IPS-18c (cell line): ENCODE data around the gene PDXP.
"Not testable (repeated sequence)": the region's sequence is repeated elsewhere in the genome, so short reads cannot be mapped to it uniquely, and the experiment has no call there.

Experiments
- H3K4me3 ChIP-seq: 2 replicates; pipeline ENCODE4 v1.7.0; 2013; ENCODE audit warnings: low read depth, mild to moderate bottlenecking, low read length, moderate library complexity; ENCODE audit not compliant: insufficient read depth
- H3K9me3 ChIP-seq: one replicate; pipeline ENCODE4 v1.6.1; 2013; ENCODE audit warnings: mild to moderate bottlenecking, low read length, moderate library complexity; ENCODE audit not compliant: control insufficient read depth, insufficient read depth

The PDXP gene

DNA sequence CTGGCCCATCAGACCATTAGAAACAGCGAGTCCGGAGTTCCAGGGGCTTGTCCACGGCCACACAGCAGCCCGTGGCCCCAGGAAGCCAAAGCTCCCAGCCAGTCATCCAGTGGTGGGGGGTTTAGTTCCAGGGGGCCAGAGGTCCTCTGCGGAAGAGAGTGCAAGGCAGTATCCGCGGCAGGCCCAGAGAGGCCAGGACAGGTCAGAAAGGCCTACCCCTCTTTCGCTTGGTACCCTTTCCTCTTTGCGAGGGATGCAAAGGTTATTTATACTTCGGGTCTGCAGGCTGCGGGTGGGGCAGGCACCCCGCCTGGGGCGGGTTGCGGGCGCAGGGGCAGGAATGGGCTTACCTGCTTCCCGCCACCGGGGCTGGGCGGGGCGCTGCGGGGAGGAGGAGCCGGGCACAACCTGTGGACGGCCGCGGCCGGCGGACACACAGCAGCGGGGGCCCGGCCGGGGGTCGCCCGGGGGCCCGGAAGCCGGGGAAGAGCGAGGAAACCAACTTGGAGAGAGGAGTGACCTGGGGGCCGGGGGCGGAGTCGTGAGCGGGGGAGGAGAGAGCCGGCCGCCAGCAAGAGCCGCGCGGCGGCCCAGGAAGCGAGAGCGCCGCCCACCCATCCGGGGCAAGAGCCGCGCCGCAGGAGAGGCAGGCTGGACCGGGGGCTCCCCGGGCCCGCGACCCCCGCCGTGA, 19.3 kb upstream of the PDXP start, which contains the start of gene SH3BP1:
TSS of gene SH3BP1 (plus strand) at position 600 of the 691 bp plus-strand sequence. CDS start 119 bp downstream, outside the sequence.
- peak within 1 kb of the TSS; percentile 55 for H3K4me3 ChIP-seq
- no peaks in the 10 kb centered on the region for H3K9me3 ChIP-seq

DNA sequence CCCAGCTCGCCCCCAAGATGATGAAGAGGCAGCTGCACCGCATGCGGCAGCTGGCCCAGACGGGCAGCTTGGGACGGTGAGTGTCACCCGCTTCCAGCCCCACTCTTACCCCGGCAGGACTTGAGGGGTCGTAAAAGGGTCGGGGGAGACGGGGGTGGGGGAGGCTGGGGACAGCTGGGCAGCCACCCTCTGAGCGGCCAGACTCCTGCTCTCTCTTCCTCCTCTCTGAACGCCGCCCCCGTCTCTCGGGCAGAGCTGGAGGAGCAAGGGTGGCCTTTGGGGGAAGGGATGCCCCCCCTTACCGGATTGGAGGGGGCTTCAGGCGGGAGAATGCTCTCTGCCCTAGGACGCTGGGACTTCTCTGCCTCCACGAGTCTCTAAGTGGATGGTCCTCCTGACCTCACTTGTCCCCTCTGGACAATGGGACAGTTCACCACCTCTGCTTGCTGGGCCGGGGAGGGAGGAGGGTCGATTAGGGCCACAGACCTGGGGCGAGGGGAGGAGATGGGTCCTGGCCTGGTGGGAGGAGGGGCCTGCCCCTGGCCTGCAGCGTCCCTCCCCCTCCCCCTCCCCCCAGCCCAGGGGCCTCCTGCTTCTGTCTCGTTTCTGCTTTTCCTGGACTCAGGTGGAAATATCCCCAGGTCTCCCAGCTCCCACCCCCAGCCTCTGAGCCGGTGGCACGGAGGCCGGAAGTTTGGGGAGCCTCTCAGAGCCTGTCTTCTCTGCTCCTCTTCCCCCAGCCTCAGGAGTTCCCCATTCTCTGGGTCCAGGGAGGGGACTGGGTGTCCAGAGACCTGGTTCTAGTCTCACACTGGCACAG, 18.5 kb upstream of the PDXP start:
- no peaks in the 10 kb centered on the region for H3K9me3 ChIP-seq
- peak overlapping the region; percentile 55 for H3K4me3 ChIP-seq

DNA sequence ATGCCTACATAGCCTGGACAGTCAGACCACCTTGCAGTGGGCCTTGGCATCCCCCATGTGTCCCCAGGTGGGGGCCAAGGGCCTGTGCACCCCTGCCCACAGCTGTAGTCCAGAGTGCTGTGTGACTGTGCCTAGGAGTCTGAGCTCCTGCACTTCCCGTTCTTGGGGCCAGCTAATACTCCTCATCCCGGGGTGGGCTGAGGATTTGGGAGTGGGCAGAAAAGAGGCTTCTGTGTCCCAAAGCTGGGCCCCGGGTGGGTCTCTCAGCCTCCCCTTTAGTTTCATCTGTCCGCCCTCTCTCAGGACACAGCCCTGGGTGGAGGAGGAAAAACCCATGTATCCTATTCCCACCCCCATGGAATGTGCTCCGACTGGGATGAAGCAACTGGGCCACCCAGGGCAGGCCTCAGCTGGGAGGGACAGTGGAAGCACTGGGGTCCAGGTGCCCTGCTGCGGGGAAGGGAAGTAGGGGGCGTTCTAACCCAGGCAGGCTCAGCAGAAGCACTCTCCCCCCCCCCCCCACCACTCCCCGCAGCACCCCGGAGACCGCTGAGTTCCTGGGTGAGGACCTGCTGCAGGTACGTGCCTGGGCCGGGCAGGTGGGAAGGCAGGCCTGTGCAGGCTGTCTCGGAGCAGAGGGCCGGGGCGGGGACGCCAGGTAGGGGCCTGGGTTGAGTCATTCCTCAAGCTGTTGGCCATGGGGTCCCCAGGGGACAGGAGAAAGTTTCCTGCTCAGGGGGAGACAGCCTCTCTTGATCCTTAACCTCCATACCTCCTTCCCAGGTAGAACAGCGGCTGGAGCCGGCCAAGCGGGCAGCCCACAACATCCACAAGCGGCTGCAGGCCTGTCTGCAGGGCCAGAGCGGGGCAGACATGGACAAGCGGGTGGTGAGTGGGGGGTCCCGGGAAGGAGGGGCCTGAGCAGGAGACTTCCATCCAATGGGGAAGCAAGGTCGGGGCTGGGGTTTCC, 17.6 kb upstream of the PDXP start:
- Histone ChIP-seq H3K9me3 (no peaks in the 10 kb centered on the region), H3K4me3 (peak overlapping the region; percentile 55)

DNA sequence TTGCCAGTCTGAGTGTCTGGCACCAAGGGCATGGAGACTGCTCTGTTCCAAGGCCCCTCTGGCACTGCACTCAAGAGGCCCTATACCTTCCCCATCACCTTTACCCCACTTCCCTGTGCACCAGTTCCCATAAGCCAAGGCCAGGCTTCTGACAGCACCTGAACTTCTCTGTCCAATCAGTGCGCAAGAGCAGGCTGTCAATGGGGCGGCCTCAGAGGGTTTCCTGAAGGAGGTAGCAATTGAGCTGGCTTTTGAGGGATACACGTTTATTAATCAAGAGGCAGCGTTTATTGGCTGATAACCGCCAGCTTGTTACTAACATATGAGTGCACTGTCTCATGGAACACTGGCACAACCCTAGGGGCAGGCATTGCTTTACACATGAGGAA, 17.0 kb upstream of the PDXP start:
- no peak overlapping the region for H3K4me3 ChIP-seq

DNA sequence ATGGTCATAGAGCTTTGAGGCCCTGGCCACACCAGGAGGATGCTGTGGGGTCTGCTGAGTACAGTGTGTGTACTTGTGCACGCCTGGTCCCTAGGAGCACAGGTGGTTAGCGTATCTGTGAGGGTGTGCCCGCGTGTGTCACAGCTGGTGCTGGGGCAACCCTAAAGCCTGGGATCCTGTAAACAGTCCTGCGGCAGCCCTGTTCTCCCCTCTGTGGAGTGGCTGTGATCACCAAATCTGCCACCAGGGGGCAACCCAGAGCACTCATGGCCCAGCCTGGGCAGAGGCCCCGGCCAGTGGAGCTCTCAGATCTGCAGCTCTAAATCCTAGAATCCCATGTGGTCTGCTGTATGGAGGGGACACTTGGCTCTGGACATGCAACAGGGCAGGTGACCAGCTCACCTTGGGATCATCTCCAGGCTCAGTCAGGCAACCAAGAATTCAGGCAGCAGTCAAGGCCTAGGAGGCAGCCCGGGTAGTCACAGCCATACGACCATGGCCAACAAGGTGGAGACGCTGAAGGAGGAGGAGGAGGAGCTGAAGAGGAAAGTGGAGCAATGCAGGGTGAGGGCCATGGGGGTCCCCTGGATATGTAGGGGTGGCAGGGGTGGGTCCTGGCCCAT, 15.2 kb upstream of the PDXP start:
- Histone ChIP-seq H3K9me3 (no peaks in the 10 kb centered on the region), H3K4me3 (no peak overlapping the region)

More for the DNA sequence above, 17.0 kb upstream of the PDXP start:
- H3K9me3 ChIP-seq: no peaks in the 10 kb centered on the region

DNA sequence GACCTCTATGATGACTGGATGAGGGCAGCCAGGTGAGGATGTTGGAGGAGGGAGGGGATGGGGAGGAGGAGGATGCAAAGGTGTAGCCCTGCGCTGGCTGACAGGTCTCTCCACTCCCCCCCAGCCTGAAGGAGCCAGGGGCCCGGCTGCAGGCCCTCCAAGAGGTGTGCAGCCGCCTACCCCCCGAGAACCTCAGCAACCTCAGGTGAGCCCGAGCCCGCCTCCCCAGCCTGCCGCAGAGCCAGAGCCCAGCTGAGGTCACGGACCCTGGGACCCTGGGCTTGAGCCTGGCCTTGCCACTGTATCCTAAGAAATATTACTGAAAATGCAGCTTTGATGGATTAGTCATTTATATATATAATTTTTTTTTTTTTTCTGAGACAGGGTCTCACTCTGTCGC, 11.2 kb upstream of the PDXP start:
- Histone ChIP-seq H3K9me3 (no peaks in the 10 kb centered on the region), H3K4me3 (no peak overlapping the region)

DNA sequence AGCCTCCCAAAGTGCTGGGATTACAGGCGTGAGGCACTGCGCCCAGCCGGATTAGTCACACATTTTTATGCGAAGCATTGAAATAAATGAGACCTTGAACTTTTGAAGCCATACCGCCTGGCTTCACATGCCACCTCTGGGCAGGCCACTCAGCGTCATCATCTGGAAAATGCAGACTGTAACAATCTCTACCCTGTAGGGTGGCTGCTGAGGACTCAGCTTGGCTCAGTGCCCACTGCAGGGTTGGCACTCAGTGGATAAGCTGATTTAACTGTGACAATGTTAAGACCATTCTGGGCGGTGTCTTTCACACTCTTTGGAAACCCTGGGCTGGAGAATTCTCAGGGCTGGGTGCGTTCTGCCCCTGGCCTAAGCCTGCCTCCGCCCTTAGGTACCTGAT, 10.6 kb upstream of the PDXP start:
- H3K4me3 ChIP-seq: no peak overlapping the region

DNA sequence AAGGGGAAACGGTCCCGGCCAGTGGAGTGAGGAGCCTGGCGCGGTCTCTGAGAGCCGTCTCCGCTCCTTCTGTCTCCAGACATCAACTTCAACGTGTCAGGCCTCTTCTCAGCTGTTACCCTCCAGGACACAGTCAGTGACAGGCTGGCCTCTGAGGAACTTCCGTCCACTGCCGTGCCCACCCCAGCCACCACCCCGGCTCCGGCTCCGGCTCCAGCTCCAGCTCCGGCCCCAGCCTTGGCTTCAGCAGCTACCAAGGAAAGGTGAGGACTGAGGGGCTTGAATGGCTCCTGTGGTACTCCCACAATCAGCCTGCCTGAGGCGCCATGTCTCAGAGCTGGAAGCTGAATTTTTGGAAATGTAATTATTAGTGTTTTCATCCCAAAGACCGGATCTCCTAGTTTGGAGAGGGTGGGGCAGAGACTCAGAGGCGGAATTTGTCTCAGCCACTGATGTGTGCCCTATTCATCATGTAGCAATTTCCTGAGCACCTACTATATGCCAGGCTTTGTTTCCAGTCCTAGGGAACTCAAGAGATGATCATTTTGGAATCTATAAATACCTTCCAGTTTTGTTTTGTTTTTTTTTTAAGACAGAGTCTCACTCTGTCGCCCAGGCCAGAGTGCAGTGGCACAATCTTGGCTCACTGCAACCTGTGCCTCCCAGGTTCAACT, 7.9 kb upstream of the PDXP start:
- Histone ChIP-seq H3K9me3 (no peaks in the 10 kb centered on the region), H3K4me3 (no peak overlapping the region)

More for the DNA sequence above, 10.6 kb upstream of the PDXP start:
- H3K9me3 ChIP-seq: no peaks in the 10 kb centered on the region

DNA sequence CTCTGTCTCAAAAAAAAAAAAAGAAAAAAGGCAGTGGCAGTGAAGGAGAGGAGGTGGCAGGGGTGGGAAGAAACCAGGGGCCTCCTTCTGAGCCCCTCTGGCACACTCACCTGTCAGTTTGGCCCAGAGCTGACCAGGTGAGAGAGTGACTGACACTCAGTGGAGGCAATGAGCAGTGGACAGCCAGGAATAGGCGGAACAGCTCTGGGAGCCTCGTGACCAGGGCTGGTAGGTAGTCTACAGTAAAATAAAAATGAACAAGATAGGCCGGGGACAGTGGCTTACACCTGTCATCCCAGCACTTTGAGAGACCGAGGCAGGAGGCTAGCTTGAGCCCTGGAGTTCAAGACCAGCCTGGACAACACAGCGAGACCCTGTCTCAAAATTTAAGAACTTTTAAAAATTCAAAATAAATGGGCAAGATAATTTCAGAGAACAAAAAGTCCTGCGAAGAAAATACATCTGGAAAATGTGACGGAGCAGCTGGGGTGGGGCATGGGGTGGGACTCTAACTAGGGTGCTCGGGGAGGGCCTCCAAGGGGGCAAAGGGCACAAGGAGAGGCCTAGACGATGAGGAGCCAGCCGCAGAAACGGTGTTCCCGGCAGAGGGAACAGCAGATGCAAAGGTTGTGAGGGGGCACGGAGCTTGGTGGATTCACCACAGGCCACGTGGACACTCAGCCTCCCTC, 3.8 kb upstream of the PDXP start:
- H3K4me3 ChIP-seq: no peak overlapping the region
- H3K9me3 ChIP-seq: no peaks in the 10 kb centered on the region

DNA sequence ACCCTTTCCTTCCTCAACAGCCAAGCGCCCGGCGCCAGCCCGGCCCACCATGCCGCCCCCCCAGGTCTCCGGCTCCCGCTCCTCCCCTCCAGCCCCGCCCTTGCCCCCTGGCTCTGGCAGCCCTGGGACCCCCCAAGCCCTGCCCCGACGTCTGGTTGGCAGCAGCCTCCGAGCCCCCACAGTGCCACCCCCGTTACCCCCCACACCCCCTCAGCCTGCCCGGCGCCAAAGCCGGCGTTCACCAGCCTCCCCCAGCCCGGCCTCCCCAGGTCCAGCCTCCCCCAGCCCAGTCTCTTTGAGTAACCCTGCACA, 3.3 kb upstream of the PDXP start:
- H3K4me3 ChIP-seq: no peak overlapping the region
- no peaks in the 10 kb centered on the region for H3K9me3 ChIP-seq

DNA sequence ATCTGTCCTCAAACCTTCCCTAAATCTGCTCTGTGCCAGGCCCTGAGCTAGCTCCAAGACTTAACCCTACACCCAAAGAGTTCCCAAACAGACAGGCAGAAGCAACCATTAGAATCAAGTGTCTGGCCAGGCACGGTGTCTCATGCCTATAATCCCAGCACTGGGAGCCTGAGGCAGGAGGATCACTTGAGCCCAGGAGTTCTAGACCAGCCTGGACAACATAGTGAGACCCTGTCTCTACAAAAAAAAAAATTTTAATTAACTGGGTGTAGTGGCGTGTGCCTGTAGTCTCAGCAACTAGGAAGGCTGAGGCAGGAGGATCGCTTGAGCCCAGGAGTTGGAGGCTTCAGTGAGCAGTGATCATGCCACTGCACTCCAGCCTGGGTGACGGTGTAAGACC, 1.9 kb upstream of the PDXP start:
- not testable (repeated sequence) for H3K4me3 ChIP-seq, H3K9me3 ChIP-seq

DNA sequence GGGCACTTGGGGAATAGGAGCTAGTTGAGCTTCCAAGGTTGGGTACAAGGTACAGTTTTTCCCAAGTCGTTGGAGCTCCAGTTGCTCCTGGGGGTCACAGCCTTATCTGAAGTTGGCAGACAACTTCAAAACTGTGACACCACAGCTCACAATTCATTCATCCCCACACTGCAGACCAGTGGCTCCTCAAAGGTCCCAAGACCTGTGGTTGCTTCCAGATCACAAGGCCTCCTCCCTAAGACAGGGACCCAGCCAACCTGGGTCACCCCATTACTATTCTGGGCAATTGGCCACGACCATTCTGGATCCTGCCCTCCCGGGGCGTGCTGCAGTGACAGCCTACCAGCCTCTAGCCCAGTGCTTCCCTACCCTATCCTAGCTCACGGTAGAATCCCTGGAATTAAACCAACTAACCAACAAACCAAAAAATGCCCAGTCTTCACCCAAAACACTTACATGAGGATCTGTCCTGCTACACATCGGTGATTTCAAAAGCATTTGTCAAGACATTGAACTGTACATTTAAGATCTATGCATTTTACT, 862 bp upstream of the PDXP start:
- H3K9me3 ChIP-seq: no peaks in the 10 kb centered on the region
- H3K4me3 ChIP-seq: peak overlapping the region; percentile 52

DNA sequence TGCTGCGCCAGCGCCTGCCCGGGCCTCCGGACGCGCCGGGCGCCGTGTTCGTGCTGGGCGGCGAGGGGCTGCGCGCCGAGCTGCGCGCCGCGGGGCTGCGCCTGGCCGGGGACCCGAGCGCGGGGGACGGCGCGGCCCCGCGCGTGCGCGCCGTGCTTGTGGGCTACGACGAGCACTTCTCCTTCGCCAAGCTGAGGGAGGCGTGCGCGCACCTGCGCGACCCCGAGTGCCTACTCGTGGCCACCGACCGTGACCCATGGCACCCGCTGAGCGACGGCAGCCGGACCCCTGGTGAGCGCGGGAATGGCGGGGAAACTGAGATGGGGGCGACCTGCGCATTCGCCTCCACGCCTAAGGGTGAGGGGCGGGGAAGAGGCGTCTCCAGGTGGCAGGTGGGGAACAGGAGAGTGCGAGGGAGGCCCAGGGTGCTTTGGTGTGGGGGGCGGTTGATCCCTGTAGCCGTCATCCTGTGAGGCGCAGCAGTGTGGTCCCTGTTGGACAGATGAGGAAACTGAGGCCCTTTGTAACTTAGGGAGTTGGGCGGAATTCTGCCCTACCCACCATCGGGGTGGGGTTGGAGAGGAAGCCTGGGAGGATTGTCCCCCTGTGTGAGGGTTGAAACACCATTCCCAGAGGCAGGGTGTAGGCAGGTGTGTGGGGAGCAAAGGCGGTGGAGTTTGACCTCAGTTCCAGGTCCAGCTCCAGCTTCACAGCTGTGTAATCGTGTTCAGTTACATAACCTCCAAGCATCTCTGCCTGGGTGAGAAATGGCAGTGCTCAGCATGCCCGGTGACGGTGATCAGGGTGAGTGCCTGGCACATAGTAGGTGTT, 758 bp downstream of the PDXP start:
- H3K4me3 ChIP-seq: peak overlapping the region; percentile 81
- H3K9me3 ChIP-seq: no peaks in the 10 kb centered on the region

DNA sequence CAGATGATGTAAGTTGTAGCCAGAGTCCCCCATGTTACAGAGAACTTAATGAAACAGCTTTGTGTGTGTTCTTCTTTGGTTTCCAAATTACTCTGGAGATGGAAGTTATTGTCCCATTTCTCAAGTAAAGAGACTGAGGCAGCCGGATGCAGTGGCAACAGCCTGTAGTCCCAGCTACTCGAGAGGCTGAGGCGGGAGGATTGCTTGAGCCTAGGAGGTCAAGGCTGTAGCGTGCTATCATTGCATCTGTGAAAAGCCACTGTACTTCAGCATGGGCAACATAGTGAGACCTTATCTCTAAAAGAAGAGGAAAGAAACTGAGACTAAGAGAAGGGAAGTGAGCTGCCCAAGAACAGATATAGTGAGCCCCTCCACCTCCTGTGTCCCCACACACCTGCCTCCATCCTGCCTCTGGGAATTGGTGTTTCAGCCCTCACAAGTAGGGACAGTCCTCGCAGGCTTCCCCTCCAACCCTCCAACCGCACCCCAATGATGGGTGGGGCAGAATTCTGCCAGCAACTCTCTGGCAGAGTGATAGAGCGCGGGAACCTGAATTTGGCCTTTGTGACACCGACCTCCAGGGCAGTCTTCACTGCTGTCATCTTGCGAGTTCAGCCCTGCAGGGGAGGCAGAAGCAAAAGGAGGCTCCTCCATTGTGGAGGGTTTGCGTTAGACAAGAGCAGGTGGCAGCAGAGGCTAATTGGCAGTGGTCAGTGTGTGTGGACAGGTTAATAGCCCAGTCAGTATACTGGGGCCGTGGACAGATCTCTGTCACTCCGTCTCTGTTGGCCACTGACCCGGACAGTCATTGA, 1.6 kb downstream of the PDXP start:
- H3K9me3 ChIP-seq: no peaks in the 10 kb centered on the region
- H3K4me3 ChIP-seq: peak overlapping the region; percentile 81

DNA sequence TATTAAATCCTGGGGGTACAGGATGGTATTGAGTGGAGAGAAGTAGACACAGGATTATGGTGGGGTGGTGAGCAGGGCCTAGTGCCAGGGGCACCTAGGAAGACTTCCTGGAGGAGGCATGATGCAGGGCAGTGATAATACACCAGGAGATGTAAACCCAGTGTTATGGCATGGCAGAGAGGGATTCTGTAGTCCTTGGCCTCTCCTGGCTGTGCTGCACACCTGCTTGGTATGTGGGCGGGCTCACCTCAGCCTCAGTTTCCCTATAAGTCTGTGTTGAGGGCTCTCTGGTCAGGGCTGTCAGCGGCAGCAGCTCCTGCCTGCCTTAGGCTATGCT, 2.2 kb downstream of the PDXP start:
- no peaks in the 10 kb centered on the region for H3K9me3 ChIP-seq
- no peak overlapping the region for H3K4me3 ChIP-seq
